ENCODE measurements around the gene RPTOR. TPM values are rescaled to one million over a fixed set of nuclear protein-coding genes. Genes with fewer than 3 reads are reported as not detected.

Gene RPTOR
- total and polyA plus RNA-seq, 2 donors (not counting 3 experiments of a cell fraction or from before 2014, with no cell fraction given): 10.7 to 41.8 TPM

- peak; percentile 95 for DNase-seq (ENCODE audit: low read depth, low spot score)
- BruUV-seq (replicated peaks): TSS peak; percentile 90
- POLR2A ChIA-PET: no interaction called here
- TF ChIP-seq MAX (IDR thresholded peaks at IDR 0.05; ENCODE audit: insufficient read depth, insufficient read length) (peak; percentile 13), JUN (IDR thresholded peaks at IDR 0.05; ENCODE audit: borderline replicate concordance, insufficient read depth, insufficient read length, low read depth) (peak; percentile 96), POLR2A (IDR thresholded peaks at IDR 0.05; ENCODE audit: low read depth, low read length) (no peak), POLR2AphosphoS5 (IDR thresholded peaks at IDR 0.05; ENCODE audit: insufficient read depth, low read depth, low read length) (peak; percentile 75), CTCF (IDR thresholded peaks at IDR 0.05; ENCODE audit: extremely low read depth in 1 of 2, insufficient read depth in 1 of 2, low read depth in 1 of 2, low read length in 2 of 2) (no peak), FOS (IDR thresholded peaks at IDR 0.05; ENCODE audit: borderline replicate concordance, insufficient read depth, low read length) (peak; percentile 100)
- Histone ChIP-seq H3K27ac (ENCODE audit: insufficient read depth, low read depth, low read length) (peak overlapping the region; percentile 97), H3K9me1 (replicated peaks; ENCODE audit: control insufficient read depth, extremely low read depth, insufficient read depth, low read length) (no peaks in the 10 kb centered on the region), H2AFZ (ENCODE audit: low read depth, low read length) (no peak overlapping the region), H3K4me3 (replicated peaks in 1 of 3; ENCODE audit: insufficient read depth in 1 of 3, low read depth in 1 of 3, low read length in 3 of 3) (no peak overlapping the region), H3K27me3 (ENCODE audit: control insufficient read depth in 2 of 2, insufficient read depth in 2 of 2, low read length in 2 of 2) (no peaks in the 10 kb centered on the region), H3K36me3 (ENCODE audit: control insufficient read depth in 2 of 2, extremely low read depth in 1 of 2, insufficient read depth in 2 of 2, low read length in 2 of 2) (no peaks in the 10 kb centered on the region), H3K79me2 (ENCODE audit: control insufficient read depth, insufficient read depth, low read length) (no peaks in the 10 kb centered on the region), H3K4me2 (ENCODE audit: insufficient read depth, low read length) (peak overlapping the region; percentile 47), H3K9ac (replicated peaks; ENCODE audit: extremely low read depth, insufficient read depth, low read length) (peak overlapping the region; percentile 76), H4K20me1 (replicated peaks; ENCODE audit: control insufficient read depth, extremely low read depth, insufficient read depth, low read length) (no peaks in the 10 kb centered on the region), H3K9me3 (replicated peaks; ENCODE audit: control insufficient read depth, insufficient read depth, low read length) (no peaks in the 10 kb centered on the region), H3K4me1 (ENCODE audit: control insufficient read depth, extremely low read depth, insufficient read depth, low read length) (peaks cover 26% of the 10 kb centered on the region)
- dilution Hi-C loops (cut with MboI; ENCODE audit: extremely low pct_ligation_motif_present, low sequenced_read_pairs) (no loop called here), intact Hi-C loops (cut with micrococcal nuclease) (loop anchor here (1.0 to 10.0 kb wide), 3 partner anchors 23 to 181 kb away; no protein-coding TSS in a partner anchor)
- peak; percentile 98 for FAIRE-seq
- CTCF ChIA-PET: interaction anchor here (0.8 to 1.8 kb wide), 12 partner anchors 9 to 429 kb away, joined by 3 to 13 read pairs (median 4); no protein-coding TSS in a partner anchor
Observed at GRCh38 chr17:80855948-80856862, 311.6 kb downstream of the RPTOR start.

All from endothelial cell of umbilical vein (primary cell).